Stimulated activated CD8-positive, alpha-beta memory T cell treated with anti-CD3 and anti-CD28 coated beads, Interleukin-12 subunit alpha, Interleukin-12 subunit beta, amount 100 ng/mL, for 24 hours (primary cell): Measurements from ENCODE around the gene PTPN11.

ENCODE experiments used
- DNase-seq: peaks from one replicate; pipeline ENCODE4 v3.0.0-alpha.2; 2020; ENCODE audit errors: extremely low read depth

Gene PTPN11

DNA sequence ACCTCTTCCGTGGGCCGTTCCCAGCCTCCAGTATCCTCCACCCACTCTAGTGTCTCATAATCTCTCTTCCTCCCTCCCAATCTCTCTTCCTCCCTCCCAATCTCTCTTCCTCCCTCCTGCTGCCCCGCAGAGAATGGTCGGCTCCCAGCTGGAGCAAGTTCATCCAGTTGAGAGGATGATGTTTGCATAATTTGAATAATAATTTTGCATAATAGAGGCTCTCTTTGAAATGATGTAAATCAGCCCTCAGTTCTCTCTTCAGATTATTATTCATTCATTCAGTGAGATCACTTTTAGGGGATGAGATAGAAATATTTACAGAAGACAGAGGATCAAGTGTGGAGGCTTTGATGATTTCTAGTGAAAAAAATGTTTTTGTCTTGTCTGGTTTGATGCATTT is 125.0 kb downstream of the PTPN11 start:
- DNase-seq, result no peak

DNA sequence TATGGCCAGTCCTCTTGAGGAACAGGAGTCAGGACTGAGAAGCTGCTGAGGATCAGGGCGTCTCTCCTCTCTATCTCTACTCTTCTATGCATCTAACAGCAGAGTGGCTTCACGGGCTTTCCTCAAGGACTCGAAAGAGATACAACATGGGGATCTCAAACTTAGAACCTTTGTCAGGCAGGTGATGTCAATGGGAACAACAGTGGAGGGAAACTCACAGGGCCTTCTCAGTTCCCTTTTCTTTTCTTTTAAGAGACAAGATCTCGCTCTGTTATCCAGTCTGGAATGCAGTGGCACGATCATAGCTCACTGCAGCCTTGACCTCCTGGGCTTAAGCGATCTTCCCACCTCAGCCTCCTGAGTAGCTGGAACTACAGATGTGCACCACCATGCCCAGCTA is 127.6 kb downstream of the PTPN11 start:
- no peak for DNase-seq

DNA sequence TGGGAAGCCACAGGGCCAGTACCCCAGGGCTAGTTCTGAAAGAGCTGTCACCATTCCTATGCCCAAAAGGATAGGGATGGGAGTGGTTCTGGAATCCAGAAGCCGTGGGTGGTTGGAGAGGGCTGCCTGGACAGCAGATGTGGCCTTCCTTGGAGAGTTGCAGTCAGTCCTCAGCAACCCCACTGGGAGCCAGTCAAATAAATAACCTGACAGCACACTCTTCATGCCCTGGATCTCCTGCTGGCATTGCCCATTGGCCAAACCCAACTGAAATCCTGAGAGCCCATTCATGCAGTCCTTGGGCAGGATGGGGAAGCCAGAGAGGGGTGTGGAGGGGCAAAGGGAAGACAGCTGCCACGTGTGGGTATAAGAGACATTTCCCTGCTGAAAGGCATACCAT is 128.2 kb downstream of the PTPN11 start:
- no peak for DNase-seq

DNA sequence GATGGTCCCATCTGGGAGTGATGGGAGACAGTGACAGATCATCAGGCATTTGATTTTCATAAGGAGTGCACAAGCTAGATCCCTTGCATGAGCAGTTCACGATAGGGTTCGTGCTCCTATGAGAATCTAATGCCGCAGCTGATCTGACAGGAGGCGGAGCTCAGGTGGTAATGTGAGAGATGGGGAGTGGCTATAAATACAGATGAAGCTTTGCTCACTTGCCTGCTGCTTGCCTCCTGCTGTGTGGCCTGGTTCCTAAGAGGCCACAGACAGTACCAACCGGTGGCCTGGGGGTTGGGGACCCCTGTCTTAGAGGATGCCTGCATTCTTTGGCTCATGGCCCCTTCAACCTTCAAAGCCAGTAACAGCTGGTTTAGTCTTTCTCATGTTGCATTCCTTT is 130.3 kb downstream of the PTPN11 start:
- no peak for DNase-seq

DNA sequence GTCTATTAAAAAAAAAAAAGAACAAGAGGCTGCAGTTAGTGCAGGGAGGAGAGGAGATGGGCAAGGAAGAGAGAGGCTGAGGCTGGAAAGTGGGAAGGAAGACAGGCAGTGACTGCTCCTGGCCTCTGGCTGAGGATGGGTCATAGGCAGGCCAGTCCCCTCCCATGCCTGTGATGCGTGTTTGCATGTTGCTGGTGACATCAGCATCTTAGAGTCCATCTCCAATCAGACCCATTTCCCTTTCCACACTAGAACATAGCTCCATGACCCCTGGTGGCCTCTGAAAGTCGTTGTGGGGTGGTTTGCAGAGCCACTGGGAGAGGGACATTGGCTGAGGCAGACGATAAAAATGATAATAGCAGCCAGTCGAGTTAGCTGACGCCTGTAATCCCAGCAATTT is 132.9 kb downstream of the PTPN11 start:
- no peak for DNase-seq

DNA sequence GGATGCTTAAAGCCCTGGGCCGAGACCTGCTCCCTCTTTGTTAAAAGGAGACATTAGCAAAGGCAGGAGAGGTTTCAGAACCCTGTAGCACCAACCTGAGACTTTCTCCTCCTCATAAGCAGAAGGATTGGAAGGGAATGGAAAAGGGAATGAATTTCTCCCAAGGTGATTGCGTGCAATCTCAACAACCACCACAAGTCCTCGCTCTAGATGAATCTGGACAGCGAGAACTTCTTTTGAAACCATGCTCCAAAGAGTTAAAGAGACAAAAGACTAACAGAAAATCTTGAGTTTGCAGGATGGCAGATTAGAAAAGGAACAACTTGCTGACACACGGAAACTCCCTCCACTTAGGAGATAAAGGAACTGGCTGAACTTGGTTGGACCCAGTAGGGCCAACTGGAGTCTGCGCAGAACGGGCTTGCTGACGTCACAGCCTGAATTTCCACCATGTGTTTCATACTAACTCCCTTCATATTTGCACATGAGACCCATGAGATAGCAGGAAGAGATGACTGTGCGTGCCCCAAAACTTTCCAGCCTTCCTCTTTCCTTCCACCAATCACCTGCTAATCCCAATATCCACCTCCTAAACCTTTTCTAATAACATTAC is 137.0 kb downstream of the PTPN11 start:
- no peak for DNase-seq

DNA sequence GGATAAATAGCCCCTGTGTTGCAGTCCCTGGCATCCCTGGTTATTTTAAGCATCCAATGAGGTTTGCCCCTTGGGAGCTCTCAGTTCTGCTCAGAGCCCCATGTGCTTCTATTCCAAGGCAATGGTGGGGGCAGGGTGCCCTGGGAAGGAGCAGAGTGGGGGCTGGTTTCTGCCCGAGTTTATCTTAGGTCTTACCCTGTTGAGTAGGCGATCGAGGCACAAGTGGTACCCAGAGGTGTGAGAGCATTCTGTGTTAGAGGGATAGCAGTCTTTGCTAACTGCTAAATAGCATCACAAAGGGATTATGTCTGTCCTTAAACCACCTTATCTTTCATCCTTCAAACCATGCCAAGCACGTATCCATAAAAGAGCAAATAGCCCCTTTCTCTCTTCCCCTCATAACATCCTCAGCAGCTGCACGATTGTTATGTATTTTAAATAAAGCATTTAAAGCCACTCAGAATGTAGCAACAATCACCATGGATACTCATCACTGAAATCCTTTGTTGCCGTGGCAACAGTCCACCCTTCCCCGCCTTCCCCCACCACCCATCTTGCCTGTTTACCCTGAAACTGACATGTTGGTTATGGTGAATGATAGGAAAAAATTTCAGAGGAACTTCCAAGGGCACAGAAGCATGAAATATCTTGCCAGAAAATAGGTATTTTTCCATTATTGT is 139.3 kb downstream of the PTPN11 start:
- DNase-seq, result no peak
